HepG2 (cell line): ENCODE results near the gene IFT57. TPM values are rescaled to one million over a fixed set of nuclear protein-coding genes. Genes with fewer than 3 reads are reported as not detected.

Source experiments
- ATAC-seq: fragments of 200-7000 bp; cut with Tn5 transposase; 3 replicates; pipeline ENCODE4 v1.9.1; 2020; ENCODE audit warnings: mild to moderate bottlenecking, moderate library complexity
- BruUV-seq: library from RNA; stranded (reverse); fragments of 400-500 nt; replicated peaks from 2 replicates; lab custom pipeline; 2021; lab: Mats Ljungman, UMichigan
- CTCF ChIA-PET: fragments of 300-600 bp; formaldehyde crosslinking; extraction: SDS; loops from one replicate; lab custom pipeline; 2021; ENCODE audit warnings: low total read pairs, inconsistent platforms, low intra/inter-chr PET ratio; lab: Yijun Ruan, JAX
- POLR2A ChIA-PET: fragments of 350-600 bp; sonication (Branson Sonifier 250); formaldehyde crosslinking; loops from one replicate; lab custom pipeline; 2020; ENCODE audit warnings: antibody characterized with exemption, inconsistent platforms; lab: Yijun Ruan, JAX
- DNase-seq: peaks from one replicate; pipeline ENCODE4 v3.0.0-alpha.2; 2015; ENCODE audit warnings: low spot score
- FAIRE-seq: peaks from 3 replicates; lab custom pipeline; 2011; peaks lifted over from hg19 to GRCh38; lab: Jason Lieb, UNC
- H2AFZ ChIP-seq: one replicate; pipeline ENCODE4 v1.6.1; 2011; ENCODE audit warnings: low read length, inconsistent platforms
- H3K27ac ChIP-seq: fragments of 300-600 bp; 3 replicates; pipeline ENCODE4 v1.8.0; 2011; ENCODE audit warnings: mixed run types, mild to moderate bottlenecking, mixed read lengths, low read length, inconsistent platforms; ENCODE audit not compliant: insufficient read depth; ENCODE audit errors: extremely low read length
- H3K27me3 ChIP-seq, 2 experiments: fragments of 200-600 bp in 1 of 2; 2 replicates in 1 of 2; 3 replicates in 1 of 2; pipeline versions ENCODE4 v1.6.0 to v1.8.0; 2011; ENCODE audit warnings: low read length in 2 of 2, mild to moderate bottlenecking in 2 of 2, moderate library complexity in 2 of 2, inconsistent platforms in 1 of 2; ENCODE audit not compliant: insufficient read depth in 2 of 2, control insufficient read depth in 1 of 2
- H3K36me3 ChIP-seq, 2 experiments: fragments of 200-600 bp in 1 of 2; replicated peaks in 1 of 2; 2 replicates in 1 of 2; 3 replicates in 1 of 2; pipeline versions ENCODE4 v1.5.1 to v1.8.0; 2011; ENCODE audit warnings: low read length in 2 of 2, inconsistent platforms in 1 of 2; ENCODE audit not compliant: insufficient read depth in 2 of 2, control insufficient read depth in 1 of 2
- H3K4me1 ChIP-seq: 2 replicates; pipeline ENCODE4 v1.5.1; 2012; ENCODE audit warnings: low read length, inconsistent platforms; ENCODE audit not compliant: insufficient read depth
- H3K4me2 ChIP-seq: 2 replicates; pipeline ENCODE4 v1.6.0; 2011; ENCODE audit warnings: low read depth, low read length, inconsistent platforms
- H3K4me3 ChIP-seq, 3 experiments: fragments of 200-600 bp in 1 of 3; sonication (generic), shearing (Covaris generic) in 1 of 3; replicated peaks in 1 of 3; 2 replicates each; pipeline ENCODE4 v1.5.1; 2011 to 2016; ENCODE audit warnings: low read length in 3 of 3, inconsistent platforms in 2 of 3, low read depth in 2 of 3, mild to moderate bottlenecking in 2 of 3, control low read depth in 1 of 3, mixed read lengths in 1 of 3; ENCODE audit not compliant: insufficient read depth in 1 of 3
- H3K79me2 ChIP-seq: one replicate; pipeline ENCODE4 v1.6.1; 2011; ENCODE audit warnings: low read length, inconsistent platforms; ENCODE audit not compliant: insufficient read depth
- H3K9ac ChIP-seq: 2 replicates; pipeline ENCODE4 v1.6.0; 2011; ENCODE audit warnings: mild to moderate bottlenecking, low read depth, low read length, inconsistent platforms; ENCODE audit not compliant: insufficient read depth
- H3K9me3 ChIP-seq: 2 replicates; pipeline ENCODE4 v1.5.1; 2012; ENCODE audit warnings: mild to moderate bottlenecking, low read length
- H4K20me1 ChIP-seq: 2 replicates; pipeline ENCODE4 v1.6.0; 2011; ENCODE audit warnings: inconsistent platforms, mild to moderate bottlenecking, low read length, moderate library complexity; ENCODE audit not compliant: insufficient read depth
- ARNTL ChIP-seq: sonication (generic); formaldehyde crosslinking; IDR thresholded peaks from 2 replicates; pipeline ENCODE4 v1.4.0; 2020; ENCODE audit warnings: mild to moderate bottlenecking, missing genetic modification reagents
- ATF1 ChIP-seq: IDR thresholded peaks from 2 replicates; pipeline ENCODE4 v1.6.1; 2016; ENCODE audit warnings: mild to moderate bottlenecking, control low read depth
- CBX5 ChIP-seq: sonication (generic); formaldehyde crosslinking; IDR thresholded peaks from 2 replicates; pipeline ENCODE4 v1.4.0; 2020; ENCODE audit warnings: missing genetic modification reagents, borderline replicate concordance
- NFIC ChIP-seq: IDR thresholded peaks from 2 replicates; pipeline ENCODE4 v1.6.1; 2012; ENCODE audit warnings: mild to moderate bottlenecking, low read length, inconsistent platforms
- POLR2G ChIP-seq: fragments of 200-400 bp; formaldehyde crosslinking; IDR thresholded peaks from 2 replicates; pipeline ENCODE4 v1.6.1; 2018; ENCODE audit warnings: mild to moderate bottlenecking, low read depth, low read length, moderate library complexity
- REL ChIP-seq: sonication (generic); formaldehyde crosslinking; conservative IDR thresholded peaks from 2 replicates; pipeline ENCODE4 v1.8.0; 2022; ENCODE audit warnings: mild to moderate bottlenecking, missing genetic modification reagents, moderate library complexity
- RFXANK ChIP-seq: IDR thresholded peaks from 2 replicates; pipeline ENCODE4 v1.6.1; 2016
- SNAI1 ChIP-seq: sonication (generic); formaldehyde crosslinking; IDR thresholded peaks from 2 replicates; pipeline ENCODE4 v1.5.0; 2020; ENCODE audit warnings: mild to moderate bottlenecking, missing genetic modification reagents, borderline replicate concordance
- ZNF484 ChIP-seq: sonication (generic); formaldehyde crosslinking; IDR thresholded peaks from 2 replicates; pipeline ENCODE4 v1.5.1; 2020; ENCODE audit warnings: mild to moderate bottlenecking, low read depth, missing genetic modification reagents, borderline replicate concordance
- ZNF792 ChIP-seq: IDR thresholded peaks from 2 replicates; pipeline ENCODE4 v1.6.1; 2016
- WGBS: methylation state at CpG from one replicate; pipeline ENCODE4 v1.1.6; 2017; ENCODE audit warnings: low lambda C conversion rate; 5-methylcytosine and 5-hydroxymethylcytosine counted together
- in situ Hi-C: cut with HindIII; loops from 2 replicates; pipeline ENCODE4 v1.10.0; 2017; ENCODE audit warnings: low pct_unique_long_range_greater_than_20kb; ENCODE audit not compliant: extremely low pct_ligation_motif_present
- intact Hi-C: fragments of 100-400 bp; cut with micrococcal nuclease; formaldehyde crosslinking; loops from one replicate; pipeline ENCODE4 v1.10.0; 2022; ENCODE audit not compliant: unreplicated experiment
- polyA plus RNA-seq, 8 experiments: library from polyadenylated mRNA; depleted of rRNA in 3 of 8; stranded (reverse) in 7 of 8; unstranded in 1 of 8; fragments of >200 nt; fragmentation: Illumina TruSeq in 4 of 8; extraction: Trizol in 4 of 8; gene quantifications; 2 replicates each; pipeline versions ENCODE4 v1.2.1 to v1.2.3, GENCODE V29; 2011 to 2016; ENCODE audit warnings: low read depth in 4 of 8, missing spikeins in 1 of 8, mixed read lengths in 1 of 8; ENCODE audit not compliant: insufficient read depth in 1 of 8
- total RNA-seq, 5 experiments: library from RNA; depleted of rRNA; stranded (reverse); fragments of >200 nt; fragmentation: Illumina TruSeq; extraction: Trizol; gene quantifications; 2 replicates each; pipeline ENCODE4 v1.2.3, GENCODE V29; 2016; ENCODE audit warnings: low read depth in 1 of 5
- TF ChIP-seq, protein P1 (sequence below): sonication (generic); formaldehyde crosslinking; IDR thresholded peaks from 2 replicates; pipeline ENCODE4 v1.5.0; 2020; ENCODE audit warnings: missing genetic modification reagents
- TF ChIP-seq, protein P2 (sequence below): sonication (generic); formaldehyde crosslinking; IDR thresholded peaks from 2 replicates; pipeline ENCODE4 v1.4.0; 2020; ENCODE audit warnings: low read depth, mild to moderate bottlenecking, missing genetic modification reagents
- TF ChIP-seq, protein P3 (sequence below): sonication (generic); formaldehyde crosslinking; IDR thresholded peaks from 2 replicates; pipeline ENCODE4 v1.4.0; 2020; ENCODE audit warnings: missing genetic modification reagents, borderline replicate concordance

The IFT57 gene
- total and polyA plus RNA-seq, 2 of the 13 experiments (the other 11 are each of a cell fraction or from before 2014, with no cell fraction given): 5.5 to 14.5 TPM

DNA sequence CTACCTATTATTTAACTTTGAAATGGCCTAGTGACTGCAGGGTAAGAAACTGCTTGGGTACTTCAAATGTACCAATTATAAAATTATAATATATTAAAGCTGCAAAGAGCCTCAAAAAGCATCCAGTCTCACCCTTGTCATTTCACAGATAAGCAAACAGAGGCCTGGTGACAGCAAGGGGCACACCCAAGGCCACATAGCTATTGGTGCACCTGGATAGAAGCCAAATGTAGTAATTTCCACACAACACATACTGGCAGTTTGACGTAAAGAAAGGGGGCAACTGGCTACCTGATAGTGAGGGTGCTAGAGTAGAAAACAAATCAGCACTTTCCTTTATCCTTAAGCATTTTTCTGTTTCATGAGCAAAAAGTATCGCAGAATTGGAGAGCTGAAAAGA, 51.1 kb downstream of the IFT57 start:
- Histone ChIP-seq H3K79me2 (no peaks in the 10 kb centered on the region), H3K27ac (no peak overlapping the region), H3K4me1 (no peaks in the 10 kb centered on the region), H3K27me3 (no peaks in the 10 kb centered on the region), H4K20me1 (no peaks in the 10 kb centered on the region), H2AFZ (no peak overlapping the region), H3K36me3 (no peaks in the 10 kb centered on the region), H3K9me3 (no peaks in the 10 kb centered on the region), H3K4me3 (no peak overlapping the region), H3K4me2 (no peak overlapping the region), H3K9ac (no peak overlapping the region)
- TF ChIP-seq, protein P1, sequence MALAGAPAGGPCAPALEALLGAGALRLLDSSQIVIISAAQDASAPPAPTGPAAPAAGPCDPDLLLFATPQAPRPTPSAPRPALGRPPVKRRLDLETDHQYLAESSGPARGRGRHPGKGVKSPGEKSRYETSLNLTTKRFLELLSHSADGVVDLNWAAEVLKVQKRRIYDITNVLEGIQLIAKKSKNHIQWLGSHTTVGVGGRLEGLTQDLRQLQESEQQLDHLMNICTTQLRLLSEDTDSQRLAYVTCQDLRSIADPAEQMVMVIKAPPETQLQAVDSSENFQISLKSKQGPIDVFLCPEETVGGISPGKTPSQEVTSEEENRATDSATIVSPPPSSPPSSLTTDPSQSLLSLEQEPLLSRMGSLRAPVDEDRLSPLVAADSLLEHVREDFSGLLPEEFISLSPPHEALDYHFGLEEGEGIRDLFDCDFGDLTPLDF: no peak
- TF ChIP-seq ZNF484 (CRISPR knock-in tag) (no peak), POLR2G (no peak), CBX5 (CRISPR knock-in tag) (no peak)
- TF ChIP-seq, protein P2, sequence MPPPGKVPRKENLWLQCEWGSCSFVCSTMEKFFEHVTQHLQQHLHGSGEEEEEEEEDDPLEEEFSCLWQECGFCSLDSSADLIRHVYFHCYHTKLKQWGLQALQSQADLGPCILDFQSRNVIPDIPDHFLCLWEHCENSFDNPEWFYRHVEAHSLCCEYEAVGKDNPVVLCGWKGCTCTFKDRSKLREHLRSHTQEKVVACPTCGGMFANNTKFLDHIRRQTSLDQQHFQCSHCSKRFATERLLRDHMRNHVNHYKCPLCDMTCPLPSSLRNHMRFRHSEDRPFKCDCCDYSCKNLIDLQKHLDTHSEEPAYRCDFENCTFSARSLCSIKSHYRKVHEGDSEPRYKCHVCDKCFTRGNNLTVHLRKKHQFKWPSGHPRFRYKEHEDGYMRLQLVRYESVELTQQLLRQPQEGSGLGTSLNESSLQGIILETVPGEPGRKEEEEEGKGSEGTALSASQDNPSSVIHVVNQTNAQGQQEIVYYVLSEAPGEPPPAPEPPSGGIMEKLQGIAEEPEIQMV (CRISPR knock-in tag): no peak
- ATAC-seq (no peak), DNase-seq (peak; percentile 19), FAIRE-seq (no peak)
- intact Hi-C loops: no loop called here
- WGBS: 56% methylated on average over 2 of the region's 2 CpGs
- ChIA-PET POLR2A (no interaction called here), CTCF (no interaction called here)
- BruUV-seq: no TSS peak
- in situ Hi-C loops: no loop called here

DNA sequence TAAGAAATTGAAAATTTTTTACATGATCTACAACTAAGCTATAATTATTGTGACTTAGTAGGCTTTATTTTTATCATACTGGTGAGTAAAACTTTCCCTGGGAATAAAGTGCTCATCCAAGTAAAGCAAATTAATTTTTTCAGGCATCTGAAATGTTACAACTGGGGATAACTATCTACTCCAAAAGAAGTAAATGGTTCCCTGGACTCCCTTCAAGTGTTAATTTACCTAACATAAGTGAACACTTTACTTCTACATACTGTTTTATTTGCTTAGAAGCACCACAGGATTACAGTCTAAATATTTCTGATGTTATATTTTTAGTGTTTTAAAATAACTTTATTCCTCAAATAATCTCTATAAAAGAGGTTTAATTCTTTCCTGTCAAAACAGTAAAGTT, 57.8 kb downstream of the IFT57 start:
- H3K4me2 ChIP-seq: no peak overlapping the region
- H3K27ac ChIP-seq: no peak overlapping the region
- no peaks in the 10 kb centered on the region for H3K79me2 ChIP-seq
- no peaks in the 10 kb centered on the region for H3K27me3 ChIP-seq
- no peaks in the 10 kb centered on the region for H3K4me1 ChIP-seq
- H2AFZ ChIP-seq: no peak overlapping the region
- no peak overlapping the region for H3K4me3 ChIP-seq
- in situ Hi-C loops (no loop called here), intact Hi-C loops (no loop called here)
- ATAC-seq: no peak
- ChIA-PET POLR2A (no interaction called here), CTCF (no interaction called here)
- H3K9me3 ChIP-seq: no peaks in the 10 kb centered on the region
- DNase-seq: no peak
- no peak for FAIRE-seq
- H3K9ac ChIP-seq: no peak overlapping the region
- H4K20me1 ChIP-seq: no peaks in the 10 kb centered on the region
- BruUV-seq: no TSS peak
- no peaks in the 10 kb centered on the region; a peak in 1 of 5 replicates for H3K36me3 ChIP-seq
- TF ChIP-seq ARNTL (CRISPR knock-in tag) (no peak), REL (no peak), SNAI1 (CRISPR knock-in tag) (no peak), NFIC (no peak), RFXANK (CRISPR knock-in tag) (no peak), ATF1 (no peak), ZNF792 (CRISPR knock-in tag) (no peak)
- TF ChIP-seq, protein P3, sequence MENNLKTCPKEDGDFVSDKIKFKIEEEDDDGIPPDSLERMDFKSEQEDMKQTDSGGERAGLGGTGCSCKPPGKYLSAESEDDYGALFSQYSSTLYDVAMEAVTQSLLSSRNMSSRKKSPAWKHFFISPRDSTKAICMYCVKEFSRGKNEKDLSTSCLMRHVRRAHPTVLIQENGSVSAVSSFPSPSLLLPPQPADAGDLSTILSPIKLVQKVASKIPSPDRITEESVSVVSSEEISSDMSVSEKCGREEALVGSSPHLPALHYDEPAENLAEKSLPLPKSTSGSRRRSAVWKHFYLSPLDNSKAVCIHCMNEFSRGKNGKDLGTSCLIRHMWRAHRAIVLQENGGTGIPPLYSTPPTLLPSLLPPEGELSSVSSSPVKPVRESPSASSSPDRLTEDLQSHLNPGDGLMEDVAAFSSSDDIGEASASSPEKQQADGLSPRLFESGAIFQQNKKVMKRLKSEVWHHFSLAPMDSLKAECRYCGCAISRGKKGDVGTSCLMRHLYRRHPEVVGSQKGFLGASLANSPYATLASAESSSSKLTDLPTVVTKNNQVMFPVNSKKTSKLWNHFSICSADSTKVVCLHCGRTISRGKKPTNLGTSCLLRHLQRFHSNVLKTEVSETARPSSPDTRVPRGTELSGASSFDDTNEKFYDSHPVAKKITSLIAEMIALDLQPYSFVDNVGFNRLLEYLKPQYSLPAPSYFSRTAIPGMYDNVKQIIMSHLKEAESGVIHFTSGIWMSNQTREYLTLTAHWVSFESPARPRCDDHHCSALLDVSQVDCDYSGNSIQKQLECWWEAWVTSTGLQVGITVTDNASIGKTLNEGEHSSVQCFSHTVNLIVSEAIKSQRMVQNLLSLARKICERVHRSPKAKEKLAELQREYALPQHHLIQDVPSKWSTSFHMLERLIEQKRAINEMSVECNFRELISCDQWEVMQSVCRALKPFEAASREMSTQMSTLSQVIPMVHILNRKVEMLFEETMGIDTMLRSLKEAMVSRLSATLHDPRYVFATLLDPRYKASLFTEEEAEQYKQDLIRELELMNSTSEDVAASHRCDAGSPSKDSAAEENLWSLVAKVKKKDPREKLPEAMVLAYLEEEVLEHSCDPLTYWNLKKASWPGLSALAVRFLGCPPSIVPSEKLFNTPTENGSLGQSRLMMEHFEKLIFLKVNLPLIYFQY (CRISPR knock-in tag): no peak
